HEK293 (cell line): Measurements from ENCODE around the gene ERMARD.

Source experiments
- CTCF ChIA-PET: fragments of 350-600 bp; formaldehyde crosslinking; extraction: SDS; loops from one replicate; lab custom pipeline; 2021; ENCODE audit warnings: antibody characterized with exemption; lab: Yijun Ruan, JAX
- POLR2A ChIA-PET: fragments of 300-600 bp; formaldehyde crosslinking; extraction: SDS; loops from one replicate; lab custom pipeline; 2020; ENCODE audit warnings: antibody characterized with exemption, inconsistent platforms; lab: Yijun Ruan, JAX
- H3K27ac ChIP-seq: fragments of 200-500 bp; sonication (Bioruptor generic); 2 replicates; pipeline ENCODE4 v1.5.1; 2014; ENCODE audit warnings: low read depth, low read length, control low read depth, inconsistent platforms; ENCODE audit errors: extremely low read depth
- H3K36me3 ChIP-seq, 2 experiments: fragments of 200-500 bp in 1 of 2; sonication (Bioruptor generic) in 1 of 2; 1 replicate in 1 of 2; 2 replicates in 1 of 2; pipeline ENCODE4 v1.5.1; 2014 to 2017; ENCODE audit warnings: inconsistent platforms in 2 of 2, low read length in 2 of 2; ENCODE audit not compliant: control insufficient read depth in 2 of 2, insufficient read depth in 1 of 2
- H3K4me1 ChIP-seq: fragments of 200-500 bp; sonication (Bioruptor generic); 2 replicates; pipeline ENCODE4 v1.5.1; 2014; ENCODE audit warnings: mild to moderate bottlenecking, low read length, inconsistent platforms; ENCODE audit not compliant: control insufficient read depth, insufficient read depth
- H3K4me3 ChIP-seq: 2 replicates; pipeline ENCODE4 v1.5.1; 2011; ENCODE audit warnings: low read depth, mild to moderate bottlenecking, control low read depth, low read length, moderate library complexity
- H3K9me3 ChIP-seq: fragments of 200-500 bp; sonication (Bioruptor generic); 2 replicates; pipeline ENCODE4 v1.5.1; 2014; ENCODE audit warnings: low read depth, low read length, inconsistent platforms; ENCODE audit not compliant: control insufficient read depth, insufficient read depth
- EGR2 ChIP-seq: fragments of 450-650 bp; formaldehyde crosslinking; IDR thresholded peaks from 2 replicates; pipeline ENCODE4 v1.5.1; 2016; ENCODE audit warnings: low read depth, missing biosample characterization, missing genetic modification characterization
- GFI1B ChIP-seq: fragments of 450-650 bp; formaldehyde crosslinking; IDR thresholded peaks from 2 replicates; pipeline ENCODE4 v1.5.1; 2016; ENCODE audit warnings: missing biosample characterization, missing genetic modification characterization
- HOXC10 ChIP-seq: sonication (generic); formaldehyde crosslinking; IDR thresholded peaks from 2 replicates; pipeline ENCODE4 v1.8.1; 2023; ENCODE audit warnings: mild to moderate bottlenecking, missing genetic modification reagents
- SCRT2 ChIP-seq: fragments of 450-650 bp; formaldehyde crosslinking; IDR thresholded peaks from 2 replicates; pipeline ENCODE4 v1.5.1; 2016; ENCODE audit warnings: missing biosample characterization, missing genetic modification characterization
- TCF7L2 ChIP-seq: IDR thresholded peaks from 2 replicates; pipeline ENCODE4 v1.6.1; 2011; ENCODE audit warnings: low read depth, mild to moderate bottlenecking, inconsistent platforms, low read length, moderate library complexity, borderline replicate concordance
- ZBTB17 ChIP-seq: fragments of 450-650 bp; formaldehyde crosslinking; IDR thresholded peaks from 2 replicates; pipeline ENCODE4 v1.5.1; 2016; ENCODE audit warnings: missing biosample characterization, missing genetic modification characterization
- ZBTB21 ChIP-seq: fragments of 450-650 bp; formaldehyde crosslinking; IDR thresholded peaks from 2 replicates; pipeline ENCODE4 v1.5.1; 2017; ENCODE audit warnings: missing biosample characterization, missing genetic modification characterization
- ZIC2 ChIP-seq: fragments of 450-650 bp; formaldehyde crosslinking; IDR thresholded peaks from 2 replicates; pipeline ENCODE4 v1.5.1; 2016; ENCODE audit warnings: missing biosample characterization, missing genetic modification characterization
- ZNF146 ChIP-seq: fragments of 450-650 bp; formaldehyde crosslinking; IDR thresholded peaks from 2 replicates; pipeline ENCODE4 v1.5.1; 2016; ENCODE audit warnings: missing biosample characterization, missing genetic modification characterization
- ZNF202 ChIP-seq: fragments of 450-650 bp; formaldehyde crosslinking; IDR thresholded peaks from 2 replicates; pipeline ENCODE4 v1.5.1; 2016; ENCODE audit warnings: missing biosample characterization, missing genetic modification characterization, borderline replicate concordance
- ZNF211 ChIP-seq: fragments of 450-650 bp; formaldehyde crosslinking; IDR thresholded peaks from 2 replicates; pipeline ENCODE4 v1.5.1; 2016; ENCODE audit warnings: low read depth, missing biosample characterization, missing genetic modification characterization
- ZNF324 ChIP-seq: fragments of 450-650 bp; formaldehyde crosslinking; IDR thresholded peaks from 2 replicates; pipeline ENCODE4 v1.5.1; 2016; ENCODE audit warnings: missing biosample characterization, missing genetic modification characterization
- ZNF350 ChIP-seq: fragments of 450-650 bp; formaldehyde crosslinking; IDR thresholded peaks from 2 replicates; pipeline ENCODE4 v1.5.0; 2017; ENCODE audit warnings: missing biosample characterization, mild to moderate bottlenecking, missing genetic modification characterization
- ZNF473 ChIP-seq: fragments of 450-650 bp; formaldehyde crosslinking; IDR thresholded peaks from 2 replicates; pipeline ENCODE4 v1.5.1; 2017; ENCODE audit warnings: missing biosample characterization, missing genetic modification characterization
- ZNF623 ChIP-seq: fragments of 450-650 bp; formaldehyde crosslinking; IDR thresholded peaks from 2 replicates; pipeline ENCODE4 v1.5.1; 2016; ENCODE audit warnings: missing biosample characterization, missing genetic modification characterization
- ZNF670 ChIP-seq: fragments of 450-650 bp; formaldehyde crosslinking; IDR thresholded peaks from 2 replicates; pipeline ENCODE4 v1.5.1; 2016; ENCODE audit warnings: missing biosample characterization, missing genetic modification characterization, low read depth
- ZNF677 ChIP-seq: fragments of 450-650 bp; IDR thresholded peaks from 2 replicates; pipeline ENCODE4 v1.5.0; 2018; ENCODE audit warnings: missing biosample characterization, mild to moderate bottlenecking, missing genetic modification characterization, moderate library complexity
- ZSCAN23 ChIP-seq: fragments of 450-650 bp; formaldehyde crosslinking; IDR thresholded peaks from 2 replicates; pipeline ENCODE4 v1.5.1; 2016; ENCODE audit warnings: missing biosample characterization, missing genetic modification characterization
- ZXDB ChIP-seq: fragments of 450-650 bp; formaldehyde crosslinking; IDR thresholded peaks from 2 replicates; pipeline ENCODE4 v1.5.1; 2016; ENCODE audit warnings: missing biosample characterization, missing genetic modification characterization
- TF ChIP-seq, protein P1 (sequence below): fragments of 450-650 bp; formaldehyde crosslinking; IDR thresholded peaks from 2 replicates; pipeline ENCODE4 v1.5.1; 2016; ENCODE audit warnings: missing biosample characterization, missing genetic modification characterization
- TF ChIP-seq, protein P2 (sequence below): fragments of 450-650 bp; formaldehyde crosslinking; IDR thresholded peaks from 2 replicates; pipeline ENCODE4 v1.5.1; 2016; ENCODE audit warnings: missing biosample characterization, missing genetic modification characterization
- TF ChIP-seq, protein P3 (sequence below): fragments of 450-650 bp; formaldehyde crosslinking; IDR thresholded peaks from 2 replicates; pipeline ENCODE4 v1.5.1; 2016; ENCODE audit warnings: missing biosample characterization, missing genetic modification characterization
- TF ChIP-seq, protein P4 (sequence below): fragments of 450-650 bp; formaldehyde crosslinking; IDR thresholded peaks from 2 replicates; pipeline ENCODE4 v1.5.0; 2017; ENCODE audit warnings: missing biosample characterization, missing genetic modification characterization, borderline replicate concordance

Gene ERMARD

DNA sequence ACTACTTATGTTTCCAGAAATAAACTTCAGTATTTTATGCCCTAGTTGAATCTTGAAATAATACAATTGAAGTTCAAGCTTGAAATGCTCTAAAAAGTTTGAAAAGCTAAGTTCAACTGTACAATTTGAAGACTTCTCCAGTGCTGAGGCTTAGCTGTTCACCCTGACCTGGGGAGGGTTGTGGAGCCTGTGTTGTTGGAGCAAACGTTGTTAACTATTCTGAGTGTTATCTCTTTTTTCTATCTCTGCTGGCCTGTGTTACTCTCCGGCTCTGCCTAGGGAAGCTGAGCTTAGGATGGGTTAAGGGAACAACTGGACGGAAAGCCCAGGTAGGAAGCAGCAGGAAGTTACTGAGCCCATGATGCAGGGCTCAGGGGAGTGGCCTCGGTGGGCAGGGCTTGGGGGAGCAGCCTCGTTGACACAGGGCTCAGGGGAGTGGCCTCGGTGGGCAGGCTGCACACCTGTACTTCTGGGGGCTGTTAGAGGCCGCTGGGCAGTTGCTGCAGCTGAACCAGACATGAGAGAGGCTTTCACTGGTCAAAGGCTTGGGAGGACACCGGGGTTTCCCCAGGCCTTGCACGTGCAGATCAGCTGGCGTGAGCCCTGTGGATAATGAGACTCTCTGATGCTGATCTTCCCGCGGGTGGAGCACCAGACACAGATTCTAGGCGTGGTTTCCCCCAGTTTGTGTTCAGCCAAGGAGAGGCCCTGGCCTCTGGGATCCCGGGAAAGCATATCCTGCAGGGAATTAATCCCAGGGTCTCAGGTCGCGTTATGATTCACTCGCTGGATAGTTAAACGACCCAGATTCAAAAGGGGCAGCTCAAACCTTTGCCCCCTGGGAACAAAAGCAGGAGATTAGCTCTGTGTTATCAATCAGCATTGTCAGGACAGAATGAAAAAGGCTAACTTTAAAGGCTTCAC lies 58.9 kb downstream of the ERMARD start:
- no peak overlapping the region for H3K27ac ChIP-seq
- POLR2A ChIA-PET = interaction anchor here (0.6 kb wide), 1 partner anchor 9 kb away, joined by 3 read pairs; no protein-coding TSS in a partner anchor
- CTCF ChIA-PET = interaction anchor here (0.5 to 1.0 kb wide), 4 partner anchors 10 to 23 kb away, joined by 3 to 6 read pairs (median 4); no protein-coding TSS in a partner anchor

DNA sequence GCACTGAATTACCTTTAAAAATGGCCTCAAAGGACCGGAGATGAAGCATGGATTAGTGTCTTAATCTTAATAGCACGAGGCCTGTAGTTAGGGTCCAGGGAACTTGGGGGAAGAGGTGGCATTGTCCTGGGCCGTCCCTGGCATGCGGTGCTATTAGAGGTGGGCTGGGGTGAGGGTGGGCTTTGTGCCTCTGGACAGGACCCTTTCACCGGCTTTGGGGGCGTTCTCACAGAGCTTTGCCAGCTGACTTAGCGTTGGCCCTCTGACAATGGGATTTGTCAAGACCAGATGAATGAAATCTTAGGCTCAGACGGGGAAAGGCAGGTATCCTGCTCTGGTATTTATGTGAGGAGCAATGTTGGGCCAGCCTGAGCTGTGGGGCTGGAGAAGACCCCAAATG lies 59.6 kb downstream of the ERMARD start:
- Histone ChIP-seq H3K4me3 (no peak overlapping the region), H3K4me1 (no peaks in the 10 kb centered on the region), H3K36me3 (no peaks in the 10 kb centered on the region), H3K27ac (no peak overlapping the region), H3K9me3 (no peaks in the 10 kb centered on the region)
- CTCF ChIA-PET = interaction anchor here (0.8 to 2.9 kb wide), 2 partner anchors 21 to 22 kb away, joined by 4 to 11 read pairs; no protein-coding TSS in a partner anchor
- POLR2A ChIA-PET = no interaction called here
- TF ChIP-seq, protein P1, sequence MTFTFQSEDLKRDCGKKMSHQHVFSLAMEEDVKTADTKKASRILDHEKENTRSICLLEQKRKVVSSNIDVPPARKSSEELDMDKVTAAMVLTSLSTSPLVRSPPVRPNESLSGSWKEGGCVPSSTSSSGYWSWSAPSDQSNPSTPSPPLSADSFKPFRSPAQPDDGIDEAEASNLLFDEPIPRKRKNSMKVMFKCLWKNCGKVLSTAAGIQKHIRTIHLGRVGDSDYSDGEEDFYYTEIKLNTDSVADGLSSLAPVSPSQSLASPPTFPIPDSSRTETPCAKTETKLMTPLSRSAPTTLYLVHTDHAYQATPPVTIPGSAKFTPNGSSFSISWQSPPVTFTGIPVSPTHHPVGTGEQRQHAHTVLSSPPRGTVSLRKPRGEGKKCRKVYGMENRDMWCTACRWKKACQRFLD = no peak
- no peak for TF ChIP-seq ZNF324 (tag by site-specific recombination)
- no peak for TF ChIP-seq ZNF211
- no peak for TF ChIP-seq ZIC2
- no peak for TF ChIP-seq ZNF677 (tag by site-specific recombination)
- TF ChIP-seq ZNF670 (tag by site-specific recombination) = no peak
- TF ChIP-seq, protein P2, sequence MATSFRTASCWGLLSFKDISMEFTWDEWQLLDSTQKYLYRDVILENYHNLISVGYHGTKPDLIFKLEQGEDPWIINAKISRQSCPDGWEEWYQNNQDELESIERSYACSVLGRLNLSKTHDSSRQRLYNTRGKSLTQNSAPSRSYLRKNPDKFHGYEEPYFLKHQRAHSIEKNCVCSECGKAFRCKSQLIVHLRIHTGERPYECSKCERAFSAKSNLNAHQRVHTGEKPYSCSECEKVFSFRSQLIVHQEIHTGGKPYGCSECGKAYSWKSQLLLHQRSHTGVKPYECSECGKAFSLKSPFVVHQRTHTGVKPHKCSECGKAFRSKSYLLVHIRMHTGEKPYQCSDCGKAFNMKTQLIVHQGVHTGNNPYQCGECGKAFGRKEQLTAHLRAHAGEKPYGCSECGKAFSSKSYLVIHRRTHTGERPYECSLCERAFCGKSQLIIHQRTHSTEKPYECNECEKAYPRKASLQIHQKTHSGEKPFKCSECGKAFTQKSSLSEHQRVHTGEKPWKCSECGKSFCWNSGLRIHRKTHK = no peak
- no peak for TF ChIP-seq ZNF146 (tag by site-specific recombination)
- TF ChIP-seq, protein P3, sequence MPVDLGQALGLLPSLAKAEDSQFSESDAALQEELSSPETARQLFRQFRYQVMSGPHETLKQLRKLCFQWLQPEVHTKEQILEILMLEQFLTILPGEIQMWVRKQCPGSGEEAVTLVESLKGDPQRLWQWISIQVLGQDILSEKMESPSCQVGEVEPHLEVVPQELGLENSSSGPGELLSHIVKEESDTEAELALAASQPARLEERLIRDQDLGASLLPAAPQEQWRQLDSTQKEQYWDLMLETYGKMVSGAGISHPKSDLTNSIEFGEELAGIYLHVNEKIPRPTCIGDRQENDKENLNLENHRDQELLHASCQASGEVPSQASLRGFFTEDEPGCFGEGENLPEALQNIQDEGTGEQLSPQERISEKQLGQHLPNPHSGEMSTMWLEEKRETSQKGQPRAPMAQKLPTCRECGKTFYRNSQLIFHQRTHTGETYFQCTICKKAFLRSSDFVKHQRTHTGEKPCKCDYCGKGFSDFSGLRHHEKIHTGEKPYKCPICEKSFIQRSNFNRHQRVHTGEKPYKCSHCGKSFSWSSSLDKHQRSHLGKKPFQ (tag by site-specific recombination) = no peak
- no peak for TF ChIP-seq ZBTB17
- no peak for TF ChIP-seq ZXDB (tag by site-specific recombination)
- TF ChIP-seq ZBTB21 (tag by site-specific recombination) = no peak
- TF ChIP-seq ZSCAN23 (tag by site-specific recombination) = no peak
- no peak for TF ChIP-seq ZNF473
- no peak for TF ChIP-seq EGR2
- TF ChIP-seq, protein P4, sequence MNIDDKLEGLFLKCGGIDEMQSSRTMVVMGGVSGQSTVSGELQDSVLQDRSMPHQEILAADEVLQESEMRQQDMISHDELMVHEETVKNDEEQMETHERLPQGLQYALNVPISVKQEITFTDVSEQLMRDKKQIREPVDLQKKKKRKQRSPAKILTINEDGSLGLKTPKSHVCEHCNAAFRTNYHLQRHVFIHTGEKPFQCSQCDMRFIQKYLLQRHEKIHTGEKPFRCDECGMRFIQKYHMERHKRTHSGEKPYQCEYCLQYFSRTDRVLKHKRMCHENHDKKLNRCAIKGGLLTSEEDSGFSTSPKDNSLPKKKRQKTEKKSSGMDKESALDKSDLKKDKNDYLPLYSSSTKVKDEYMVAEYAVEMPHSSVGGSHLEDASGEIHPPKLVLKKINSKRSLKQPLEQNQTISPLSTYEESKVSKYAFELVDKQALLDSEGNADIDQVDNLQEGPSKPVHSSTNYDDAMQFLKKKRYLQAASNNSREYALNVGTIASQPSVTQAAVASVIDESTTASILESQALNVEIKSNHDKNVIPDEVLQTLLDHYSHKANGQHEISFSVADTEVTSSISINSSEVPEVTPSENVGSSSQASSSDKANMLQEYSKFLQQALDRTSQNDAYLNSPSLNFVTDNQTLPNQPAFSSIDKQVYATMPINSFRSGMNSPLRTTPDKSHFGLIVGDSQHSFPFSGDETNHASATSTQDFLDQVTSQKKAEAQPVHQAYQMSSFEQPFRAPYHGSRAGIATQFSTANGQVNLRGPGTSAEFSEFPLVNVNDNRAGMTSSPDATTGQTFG = no peak
- TF ChIP-seq ZNF623 (tag by site-specific recombination) = no peak
- no peak for TF ChIP-seq ZNF202

More for the DNA sequence above, 58.9 kb downstream of the ERMARD start:
- no peaks in the 10 kb centered on the region for H3K4me1 ChIP-seq
- no peak for TF ChIP-seq ZIC2
- no peak for TF ChIP-seq TCF7L2
- no peak for TF ChIP-seq GFI1B
- no peak for TF ChIP-seq ZNF350 (tag by site-specific recombination)
- TF ChIP-seq, protein P1 = no peak
- TF ChIP-seq HOXC10 (CRISPR knock-in tag) = no peak
- no peak for TF ChIP-seq ZNF623 (tag by site-specific recombination)
- TF ChIP-seq SCRT2 (tag by site-specific recombination) = 0 out of 2 replicates have a peak, but pooled peaks have one; percentile 39
- H3K4me3 ChIP-seq = no peak overlapping the region
- no peaks in the 10 kb centered on the region for H3K9me3 ChIP-seq
- H3K36me3 ChIP-seq = no peaks in the 10 kb centered on the region
